ENCODE measurements around the gene FKBP1A. TPM values are rescaled to one million over a fixed set of nuclear protein-coding genes. Genes with fewer than 3 reads are reported as not detected.

Gene FKBP1A
- total and polyA plus RNA-seq, 12 donors = 110 to 311 (median 140) TPM

DNA sequence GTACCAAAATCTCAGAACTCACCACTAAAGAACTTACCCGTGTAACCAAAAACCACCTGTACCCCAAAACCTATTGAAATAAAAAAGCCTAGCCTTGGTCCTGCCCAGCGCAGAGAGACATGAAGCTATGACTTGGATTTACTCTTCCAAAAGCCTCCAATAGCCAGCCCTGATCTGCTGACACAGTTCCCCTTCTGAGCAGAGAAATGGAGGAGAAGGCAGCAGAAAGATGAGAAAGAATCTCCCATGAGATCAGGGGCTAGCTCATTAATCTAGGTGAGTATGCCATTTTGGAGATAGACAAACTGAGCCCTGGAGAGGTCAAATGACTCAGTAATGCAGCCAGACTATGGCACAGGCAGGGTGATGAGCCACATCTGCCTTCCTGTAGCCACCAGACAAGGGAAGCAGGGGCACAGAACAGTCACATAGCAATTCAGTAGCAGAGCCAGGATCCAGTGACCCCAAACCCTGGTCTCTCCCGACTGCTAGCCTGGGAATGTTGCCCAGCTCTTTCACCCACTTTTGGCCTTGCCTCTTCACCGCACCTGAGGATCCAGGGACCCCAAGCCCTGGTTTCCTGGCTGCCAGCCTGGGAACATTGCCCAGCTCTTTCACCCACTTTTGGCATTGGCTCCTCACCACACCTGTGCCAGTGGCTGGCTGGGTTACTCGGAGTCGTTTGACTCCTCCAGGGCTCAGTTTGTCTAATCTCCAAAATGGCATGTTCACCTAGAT, 56.7 kb downstream of the FKBP1A start:
- peaks cover 0 to 14% (median 0%) of the 10 kb centered on the region in 9 donors for H3K36me3 ChIP-seq
- ATAC-seq (no peak), DNase-seq (no peak)
- WGBS, 2 donors = 63 to 71% methylated on average over 6 of the region's 6 CpGs
- H3K4me1 ChIP-seq = peaks cover 12 to 57% (median 50%) of the 10 kb centered on the region in 9 donors
- no peak overlapping the region for H3K4me3 ChIP-seq
- no peaks in the 10 kb centered on the region for H3K27me3 ChIP-seq
- H3K9me3 ChIP-seq = no peaks in the 10 kb centered on the region
- H3K27ac ChIP-seq = peak overlapping the region; percentile 29 to 89 (median 78)
- intact Hi-C loops (cut with DNase I) = loop anchor here in 4 of 10 donors (2.0 to 5.0 kb wide), 3 partner anchors 36 to 57 kb away; partner anchors contain the start of gene FKBP1A (in 3 of the 4)
- TF ChIP-seq CTCF (IDR thresholded peaks at IDR 0.05) = no peak

DNA sequence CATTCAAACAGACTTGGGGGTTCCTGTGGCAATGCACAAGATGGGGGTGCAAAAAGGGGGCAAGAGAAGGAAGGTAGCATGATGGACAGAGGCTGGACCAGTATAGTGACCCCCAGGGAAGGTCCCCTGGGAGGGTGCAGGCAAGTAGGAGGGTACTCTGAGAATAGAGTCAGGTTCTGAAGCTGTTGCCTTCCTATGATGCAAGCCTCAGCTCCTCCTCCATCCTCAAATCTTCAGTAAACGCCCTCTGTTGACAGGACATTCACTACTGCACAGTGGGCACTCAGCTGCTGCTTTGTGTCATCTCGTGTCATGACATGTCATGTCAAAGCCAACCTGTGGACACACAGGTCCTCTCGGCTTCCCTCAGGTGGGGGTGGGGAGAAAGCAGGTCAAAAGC, 58.1 kb downstream of the FKBP1A start:
- peaks cover 0 to 14% (median 0%) of the 10 kb centered on the region in 9 donors for H3K36me3 ChIP-seq
- H3K27me3 ChIP-seq = no peaks in the 10 kb centered on the region
- TF ChIP-seq CTCF (IDR thresholded peaks at IDR 0.05) = no peak
- 55 to 57% methylated on average over 3 of the region's 3 CpGs for WGBS, 2 donors
- intact Hi-C loops (cut with DNase I) = loop anchor here in 2 of 10 donors (5.0 kb wide), 2 partner anchors 38 to 58 kb away; partner anchors contain the start of gene FKBP1A (in 1 of the 2)
- peaks cover 12 to 70% (median 64%) of the 10 kb centered on the region in 9 donors for H3K4me1 ChIP-seq
- no peaks in the 10 kb centered on the region for H3K9me3 ChIP-seq
- DNase-seq (no peak), ATAC-seq (no peak)
- no peak overlapping the region for H3K4me3 ChIP-seq
- peak overlapping the region in 3 of 10 donors; percentile 2 to 89 (median 29) for H3K27ac ChIP-seq

- H3K4me1 ChIP-seq = peaks cover 12 to 74% (median 66%) of the 10 kb centered on the region in 9 donors
- H3K36me3 ChIP-seq = peaks cover 0 to 14% (median 0%) of the 10 kb centered on the region in 9 donors
- intact Hi-C loops (cut with DNase I) = no loop called here
- H3K9me3 ChIP-seq = no peaks in the 10 kb centered on the region
- peak overlapping the region in 4 of 10 donors; percentile 2 to 89 (median 36) for H3K27ac ChIP-seq
- no peak for ATAC-seq
- no peaks in the 10 kb centered on the region for H3K27me3 ChIP-seq
- H3K4me3 ChIP-seq = no peak overlapping the region
- no peak for TF ChIP-seq CTCF (IDR thresholded peaks at IDR 0.05)
- no peak for DNase-seq
- 96% methylated on average over 4 of the region's 4 CpGs for WGBS, 2 donors
These were observed 58.5 kb downstream of the FKBP1A start for GRCh38 chr20:1334370-1334731.

DNA sequence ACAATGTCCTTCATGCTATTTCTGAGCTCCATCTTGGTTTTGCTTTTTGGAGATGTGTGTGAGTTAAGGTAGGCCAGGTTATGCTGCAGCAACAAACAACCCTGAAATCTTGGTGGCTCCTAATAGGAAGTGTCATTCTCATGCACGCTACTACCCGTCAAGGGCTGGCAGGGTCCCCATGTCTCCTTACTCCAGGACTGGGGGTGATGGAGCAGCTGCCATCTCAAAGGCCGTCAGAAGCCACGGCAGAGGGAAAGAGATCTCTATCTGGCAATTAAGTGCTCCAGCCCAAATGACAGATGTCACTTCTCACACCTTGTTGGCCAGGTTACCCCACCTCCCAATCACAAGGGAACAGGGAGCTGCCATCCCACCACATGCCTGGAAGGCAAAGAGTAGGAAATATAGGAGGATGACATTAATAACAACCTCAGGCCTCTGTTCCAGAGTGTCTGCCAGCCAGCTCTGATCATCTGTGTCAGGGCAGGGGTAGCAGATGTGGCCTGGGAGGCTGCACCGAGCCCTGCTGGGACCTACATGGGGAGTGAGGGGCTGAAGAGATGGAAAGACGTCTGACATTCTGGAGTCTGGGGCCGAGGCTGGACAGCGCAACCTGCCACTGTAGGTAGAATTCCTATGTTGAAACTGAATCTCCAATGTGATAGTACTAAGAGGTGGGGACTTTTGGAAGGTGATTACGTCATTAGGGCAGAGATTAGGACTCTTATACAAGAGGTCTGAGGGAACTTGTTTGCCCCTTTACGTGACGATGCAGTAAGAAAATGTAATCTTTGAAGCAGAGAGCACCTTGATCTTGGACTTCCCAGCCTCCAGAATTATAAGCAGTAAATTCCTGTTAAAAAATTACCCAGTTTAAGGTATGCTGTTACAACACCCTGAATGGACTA, 59.1 kb downstream of the FKBP1A start:
- intact Hi-C loops (cut with DNase I) = no loop called here
- H3K9me3 ChIP-seq = no peaks in the 10 kb centered on the region
- H3K27ac ChIP-seq = peak overlapping the region in 8 of 10 donors; percentile 2 to 98 (median 46)
- peaks cover 0 to 18% (median 0%) of the 10 kb centered on the region in 9 donors for H3K36me3 ChIP-seq
- no peaks in the 10 kb centered on the region for H3K27me3 ChIP-seq
- WGBS, 2 donors = 92 to 95% methylated on average over 11 of the region's 11 CpGs
- H3K4me1 ChIP-seq = peaks cover 17 to 81% (median 66%) of the 10 kb centered on the region in 9 donors
- ATAC-seq = no peak
- no peak for TF ChIP-seq CTCF (IDR thresholded peaks at IDR 0.05)
- H3K4me3 ChIP-seq = no peak overlapping the region
- DNase-seq = no peak

Data from heart right ventricle (tissue), 16 donors.